ENCODE data around the gene LRBA. TPM values are rescaled to one million over a fixed set of nuclear protein-coding genes. Genes with fewer than 3 reads are reported as not detected.
"Not testable (repeated sequence)": the region's sequence is repeated elsewhere in the genome, so short reads cannot be mapped to it uniquely, and the experiment has no call there.

Gene LRBA
- polyA plus RNA-seq, 4 donors, result 56.5 to 78.7 (median 64.2) TPM

- no peak for DNase-seq (ENCODE audit: low read depth in 4 of 4, low spot score in 2 of 4)
These were observed 65.7 kb downstream of the LRBA start for GRCh38 chr4:150949342-150949741.

- no peak for DNase-seq (ENCODE audit: low read depth in 4 of 4, low spot score in 2 of 4)
These were observed 66.4 kb downstream of the LRBA start for GRCh38 chr4:150948710-150949109.

DNA sequence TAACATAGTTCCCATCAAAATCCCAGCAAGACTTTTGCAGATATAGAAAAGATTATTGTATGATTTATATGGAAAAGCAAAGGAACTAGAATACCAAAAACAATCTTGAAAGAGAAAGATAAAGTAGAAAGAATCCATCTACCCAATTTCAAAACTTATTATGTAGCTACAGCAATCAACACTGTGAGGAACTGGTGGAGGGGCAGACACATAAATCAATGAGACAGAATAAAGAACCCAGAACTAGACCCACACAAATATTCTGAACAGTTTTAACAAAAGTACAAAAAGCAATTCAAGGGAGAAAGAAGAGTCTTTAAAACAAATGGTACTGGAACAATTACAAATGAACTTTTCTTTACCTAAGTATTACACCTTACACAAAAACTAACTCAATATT, 67.0 kb downstream of the LRBA start:
- DNase-seq (ENCODE audit: low read depth in 4 of 4, low spot score in 2 of 4), result no peak

GRCh38 chr4:150944660-150945059, 70.4 kb downstream of the LRBA start:
- DNase-seq (ENCODE audit: low read depth in 4 of 4, low spot score in 2 of 4), result no peak

DNA sequence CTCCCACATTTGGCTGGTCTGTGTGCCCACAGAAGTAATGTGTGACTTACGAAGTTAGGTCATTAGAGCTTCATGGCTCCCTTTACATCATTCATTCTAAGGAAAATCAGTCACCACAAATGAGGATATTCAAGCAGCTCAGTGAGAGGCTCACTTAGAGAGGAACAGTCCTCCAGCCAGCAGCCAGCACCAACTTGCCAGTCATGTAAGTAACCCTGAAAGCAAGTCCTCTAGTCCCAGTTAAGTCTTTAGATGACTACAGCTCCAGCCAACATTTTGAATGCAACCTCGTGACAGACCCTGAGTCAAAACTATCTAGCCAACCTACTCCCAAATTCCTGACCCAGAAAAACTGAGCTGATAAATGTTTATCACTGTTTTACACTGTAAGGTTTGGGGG, 71.3 kb downstream of the LRBA start:
- DNase-seq (ENCODE audit: low read depth in 4 of 4, low spot score in 2 of 4), result no peak

GRCh38 chr4:150943126-150943525, 72.0 kb downstream of the LRBA start:
- DNase-seq (ENCODE audit: low read depth in 4 of 4, low spot score in 2 of 4), result no peak

DNA sequence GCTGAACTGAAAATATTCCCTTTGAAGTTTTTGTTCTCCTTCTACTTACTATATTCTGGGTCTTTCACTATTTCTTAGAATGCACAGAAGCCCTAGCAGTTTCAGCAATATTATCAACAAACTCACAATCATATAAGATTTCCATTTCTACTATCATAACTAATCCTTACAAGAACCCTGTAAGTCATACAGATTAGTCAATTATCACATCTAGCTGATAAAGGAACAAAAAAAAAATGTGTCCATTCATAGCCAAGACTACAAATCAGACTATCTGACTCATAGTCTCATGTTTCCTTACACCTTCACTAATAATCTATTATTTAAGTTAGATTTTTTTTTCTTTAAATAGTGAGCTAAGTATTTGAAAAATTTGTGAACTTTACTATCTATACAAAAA, 72.5 kb downstream of the LRBA start:
- no peak for DNase-seq (ENCODE audit: low read depth in 4 of 4, low spot score in 2 of 4)

DNA sequence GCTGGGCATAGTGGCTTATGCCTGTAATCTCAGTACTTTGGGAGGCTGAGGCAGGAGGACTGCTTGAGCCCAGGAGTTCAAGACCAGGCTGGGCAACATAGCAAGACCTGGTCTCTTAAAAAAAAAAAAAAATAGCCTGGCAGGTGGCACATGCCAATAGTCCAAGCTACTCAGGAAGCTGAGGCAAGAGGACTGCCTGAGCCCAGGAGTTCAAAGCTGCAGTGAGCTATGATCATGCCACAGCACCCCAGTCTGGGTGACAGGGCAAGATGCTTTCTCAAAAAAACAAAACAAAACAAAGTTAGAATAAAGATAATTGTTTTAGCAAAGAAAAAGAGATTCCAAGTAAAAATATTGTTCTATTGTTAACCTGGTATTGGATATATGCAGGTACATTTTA, 75.0 kb downstream of the LRBA start:
- DNase-seq (ENCODE audit: low read depth in 4 of 4, low spot score in 2 of 4), result no peak

GRCh38 chr4:150939530-150939929, 75.6 kb downstream of the LRBA start:
- no peak for DNase-seq (ENCODE audit: low read depth in 4 of 4, low spot score in 2 of 4)

DNA sequence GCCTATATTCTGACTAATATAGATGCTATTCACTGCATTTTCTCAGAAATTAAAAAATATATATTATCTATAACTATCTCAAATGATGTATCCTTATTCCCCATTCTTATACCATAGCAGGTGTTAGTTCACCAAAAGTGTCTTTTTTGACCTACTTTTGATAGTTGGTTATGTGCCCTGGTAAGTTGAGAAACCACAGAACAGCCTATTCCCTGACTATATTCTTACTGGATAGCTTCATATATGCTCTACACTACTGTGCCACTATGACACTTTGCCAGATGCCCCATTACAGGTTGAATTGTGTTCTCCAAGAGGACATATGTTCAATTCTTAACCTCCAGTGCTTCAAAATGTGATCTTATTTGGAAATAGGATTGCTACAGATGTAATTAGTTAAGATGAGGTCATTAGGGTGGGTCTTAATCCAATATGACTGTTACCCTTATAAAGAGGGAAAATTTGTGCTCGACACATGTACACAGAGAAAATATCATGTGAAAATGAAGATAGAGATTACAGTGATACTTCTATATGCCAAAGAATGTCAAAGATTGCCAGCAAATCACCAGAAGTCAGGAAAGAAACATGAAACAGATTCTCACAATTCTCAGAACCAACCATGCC, 76.1 kb downstream of the LRBA start:
- DNase-seq (ENCODE audit: low read depth in 4 of 4, low spot score in 2 of 4), result no peak

DNA sequence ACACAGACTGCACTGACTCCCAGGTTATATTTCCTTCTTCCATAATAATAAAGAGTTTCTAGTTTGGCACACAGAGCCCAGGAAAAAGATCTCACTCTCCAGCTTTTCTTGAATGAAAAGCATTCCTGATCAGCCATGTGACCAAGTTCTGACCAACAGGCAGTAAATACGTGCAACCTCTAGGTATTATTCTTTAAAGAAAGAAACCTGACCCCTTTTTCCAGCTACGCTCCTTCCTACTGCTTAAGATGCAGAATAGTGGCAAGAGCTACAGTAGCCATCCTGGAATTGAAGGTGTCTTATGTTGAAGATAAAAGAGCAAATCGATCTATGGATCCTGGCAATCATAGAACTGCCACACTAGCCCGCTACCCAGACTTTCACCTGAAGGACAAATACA, 76.7 kb downstream of the LRBA start:
- peak in 1 of 4 donors; percentile 4 for DNase-seq (ENCODE audit: low read depth in 4 of 4, low spot score in 2 of 4)

GRCh38 chr4:150934022-150934421, 81.1 kb downstream of the LRBA start:
- no peak for DNase-seq (ENCODE audit: low read depth in 4 of 4, low spot score in 2 of 4)

DNA sequence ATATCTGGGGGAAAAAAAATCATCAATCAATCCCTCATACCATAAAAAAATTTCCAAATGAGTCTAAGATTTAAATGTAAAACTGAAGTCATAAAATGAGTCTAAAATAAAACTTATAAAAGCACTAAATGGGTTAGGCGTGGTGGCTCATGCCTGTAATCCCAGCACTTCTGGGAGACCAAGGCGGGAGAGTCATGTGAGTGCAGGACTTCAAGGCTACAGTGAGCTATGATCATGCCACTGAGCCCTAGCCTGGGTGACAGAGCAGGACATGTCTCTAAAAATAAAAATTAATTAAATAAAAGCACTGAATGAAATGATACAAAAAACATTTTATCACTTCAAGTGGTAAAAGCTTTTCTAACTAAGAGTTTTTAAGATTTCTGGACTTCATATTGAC, 83.3 kb downstream of the LRBA start:
- no peak for DNase-seq (ENCODE audit: low read depth in 4 of 4, low spot score in 2 of 4)

DNA sequence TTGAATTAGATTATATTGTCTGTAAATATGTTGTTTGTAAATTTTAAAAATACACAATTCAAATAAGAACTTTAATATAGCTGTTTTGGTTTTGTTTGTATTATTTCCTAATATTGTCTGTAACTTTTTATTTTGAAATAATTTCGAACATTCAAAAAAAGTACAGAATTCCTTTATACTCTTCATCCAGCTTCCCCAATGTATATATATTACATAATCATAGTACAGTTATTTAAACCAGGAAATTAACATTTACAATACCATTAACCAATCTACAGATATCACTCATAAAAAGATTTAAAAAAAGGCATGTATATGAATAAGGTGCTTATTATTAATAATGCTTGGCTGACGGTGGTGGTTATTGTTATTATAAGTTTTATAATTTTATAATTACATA, 84.1 kb downstream of the LRBA start:
- no peak for DNase-seq (ENCODE audit: low read depth in 4 of 4, low spot score in 2 of 4)

GRCh38 chr4:150923945-150924344, 91.1 kb downstream of the LRBA start:
- no peak for DNase-seq (ENCODE audit: low read depth in 4 of 4, low spot score in 2 of 4)

GRCh38 chr4:150921486-150921885, 93.6 kb downstream of the LRBA start:
- not testable (repeated sequence) for DNase-seq (ENCODE audit: low read depth in 4 of 4, low spot score in 2 of 4)

DNA sequence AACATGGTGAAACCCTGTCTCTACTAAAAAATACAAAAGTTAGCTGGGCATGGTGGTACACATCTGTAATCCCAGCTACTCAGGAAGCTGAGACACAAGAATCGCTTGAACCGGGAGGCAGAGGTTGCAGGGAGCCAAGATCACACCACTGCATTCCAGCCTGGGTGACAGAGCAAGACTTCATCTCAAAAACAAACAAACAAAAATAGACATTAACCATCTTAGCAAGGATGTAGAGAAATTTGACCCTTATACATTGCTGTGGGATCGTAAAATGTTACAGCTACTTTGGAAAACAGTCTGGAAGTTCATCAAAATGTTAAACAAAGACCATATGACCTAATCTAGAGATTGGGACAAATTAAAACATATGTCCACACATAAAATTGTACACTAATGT, 96.5 kb downstream of the LRBA start:
- not testable (repeated sequence) for DNase-seq (ENCODE audit: low read depth in 4 of 4, low spot score in 2 of 4)

- no peak for DNase-seq (ENCODE audit: low read depth in 4 of 4, low spot score in 2 of 4)
These were observed 103.8 kb downstream of the LRBA start for GRCh38 chr4:150911326-150911725.

DNA sequence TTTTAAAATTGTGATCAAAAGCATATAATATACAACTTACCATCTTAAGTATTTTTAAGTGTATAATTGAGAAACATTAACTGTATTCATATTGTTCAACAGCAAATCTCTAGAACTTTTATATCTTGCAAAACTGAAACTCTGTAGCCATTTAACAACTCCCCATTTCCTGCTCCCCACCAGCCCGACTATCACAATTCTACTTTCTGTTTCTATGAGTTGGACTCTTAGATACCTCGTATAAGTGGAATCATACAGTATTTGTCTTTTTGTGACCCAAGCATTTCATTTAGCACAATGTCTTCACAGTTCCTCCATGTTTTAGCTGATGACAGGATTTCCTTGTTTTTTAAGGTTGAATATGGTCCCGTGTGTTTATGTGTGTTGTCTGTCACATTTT, 106.0 kb downstream of the LRBA start:
- no peak for DNase-seq (ENCODE audit: low read depth in 4 of 4, low spot score in 2 of 4)

- DNase-seq (ENCODE audit: low read depth in 4 of 4, low spot score in 2 of 4), result no peak
These were observed 108.0 kb downstream of the LRBA start for GRCh38 chr4:150906987-150907633.

- no peak for DNase-seq (ENCODE audit: low read depth in 4 of 4, low spot score in 2 of 4)
These were observed 110.4 kb downstream of the LRBA start for GRCh38 chr4:150904671-150905070.

DNA sequence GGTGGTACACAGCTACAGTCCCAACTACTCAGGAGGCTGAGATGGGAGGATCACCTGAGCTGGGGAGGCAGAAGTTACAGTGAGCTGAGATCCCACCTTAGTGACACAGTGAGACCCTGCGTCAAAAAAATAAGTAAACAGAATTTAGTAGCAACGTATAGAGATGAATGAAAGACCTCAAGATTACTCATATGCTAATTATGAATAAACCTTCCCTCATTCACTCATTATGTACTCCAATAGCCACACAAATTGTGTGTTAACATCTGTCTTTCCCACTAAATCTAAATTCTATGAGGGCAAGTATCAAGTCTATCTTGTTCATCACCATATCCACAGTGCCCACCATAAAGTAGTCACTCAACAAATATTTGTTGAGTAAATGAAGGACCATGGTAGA, 111.5 kb downstream of the LRBA start:
- no peak for DNase-seq (ENCODE audit: low read depth in 4 of 4, low spot score in 2 of 4)

DNA sequence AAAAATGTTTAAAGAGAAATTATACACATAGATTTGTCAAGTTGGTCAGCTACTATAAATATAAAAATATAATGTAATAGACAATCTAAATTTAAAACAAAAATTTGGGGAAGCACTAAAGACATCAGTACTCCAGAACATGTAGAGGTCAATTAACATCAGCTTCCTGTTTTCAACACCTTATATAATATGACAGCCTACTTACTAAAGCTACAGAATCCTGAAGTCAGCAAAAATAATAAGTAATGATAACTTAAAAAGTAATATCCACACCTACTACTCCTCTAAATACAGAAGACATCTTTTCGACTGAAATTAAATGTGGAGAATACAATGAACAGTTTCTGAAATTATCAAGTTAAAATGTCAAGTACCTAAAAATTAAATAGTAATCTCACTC, 118.6 kb downstream of the LRBA start:
- DNase-seq (ENCODE audit: low read depth in 4 of 4, low spot score in 2 of 4), result no peak
